Measurements from ENCODE around the gene ZNF436. TPM values are rescaled to one million over a fixed set of nuclear protein-coding genes. Genes with fewer than 3 reads are reported as not detected.

Gene ZNF436
- total RNA-seq, 1 donor from 2014 or later: 24.8 TPM

GRCh38 chr1:23352096-23352695, 17.4 kb downstream of the ZNF436 start:
- Mint-ChIP-seq H3K4me3 (no peak overlapping the region), H3K4me1 (ENCODE audit: unreplicated experiment) (peaks cover 7% of the 10 kb centered on the region), H3K36me3 (peaks cover 10% of the 10 kb centered on the region), H3K27ac (no peak overlapping the region), H3K27me3 (no peaks in the 10 kb centered on the region), H3K9me3 (peaks cover 14% of the 10 kb centered on the region)
- TF ChIP-seq, protein P1, sequence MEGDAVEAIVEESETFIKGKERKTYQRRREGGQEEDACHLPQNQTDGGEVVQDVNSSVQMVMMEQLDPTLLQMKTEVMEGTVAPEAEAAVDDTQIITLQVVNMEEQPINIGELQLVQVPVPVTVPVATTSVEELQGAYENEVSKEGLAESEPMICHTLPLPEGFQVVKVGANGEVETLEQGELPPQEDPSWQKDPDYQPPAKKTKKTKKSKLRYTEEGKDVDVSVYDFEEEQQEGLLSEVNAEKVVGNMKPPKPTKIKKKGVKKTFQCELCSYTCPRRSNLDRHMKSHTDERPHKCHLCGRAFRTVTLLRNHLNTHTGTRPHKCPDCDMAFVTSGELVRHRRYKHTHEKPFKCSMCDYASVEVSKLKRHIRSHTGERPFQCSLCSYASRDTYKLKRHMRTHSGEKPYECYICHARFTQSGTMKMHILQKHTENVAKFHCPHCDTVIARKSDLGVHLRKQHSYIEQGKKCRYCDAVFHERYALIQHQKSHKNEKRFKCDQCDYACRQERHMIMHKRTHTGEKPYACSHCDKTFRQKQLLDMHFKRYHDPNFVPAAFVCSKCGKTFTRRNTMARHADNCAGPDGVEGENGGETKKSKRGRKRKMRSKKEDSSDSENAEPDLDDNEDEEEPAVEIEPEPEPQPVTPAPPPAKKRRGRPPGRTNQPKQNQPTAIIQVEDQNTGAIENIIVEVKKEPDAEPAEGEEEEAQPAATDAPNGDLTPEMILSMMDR (conservative IDR thresholded peaks at IDR 0.05): no peak
- no peak for DNase-seq (ENCODE audit: extremely low spot score, unreplicated experiment)

GRCh38 chr1:23345920-23346319, 23.7 kb downstream of the ZNF436 start:
- Mint-ChIP-seq H3K36me3 (peaks cover 5% of the 10 kb centered on the region), H3K27ac (peak overlapping the region; percentile 51), H3K4me1 (ENCODE audit: unreplicated experiment) (peaks cover 26% of the 10 kb centered on the region), H3K4me3 (no peak overlapping the region), H3K9me3 (no peaks in the 10 kb centered on the region), H3K27me3 (no peaks in the 10 kb centered on the region)
- TF ChIP-seq, protein P1 (conservative IDR thresholded peaks at IDR 0.05): no peak
- no peak for DNase-seq (ENCODE audit: extremely low spot score, unreplicated experiment)

GRCh38 chr1:23344987-23345472, 24.6 kb downstream of the ZNF436 start:
- Mint-ChIP-seq H3K36me3 (peaks cover 5% of the 10 kb centered on the region), H3K4me1 (ENCODE audit: unreplicated experiment) (peaks cover 35% of the 10 kb centered on the region), H3K4me3 (peak overlapping the region; percentile 96), H3K9me3 (no peaks in the 10 kb centered on the region), H3K27ac (peak overlapping the region; percentile 99), H3K27me3 (no peaks in the 10 kb centered on the region)
- DNase-seq (ENCODE audit: extremely low spot score, unreplicated experiment): no peak
- TF ChIP-seq, protein P1 (conservative IDR thresholded peaks at IDR 0.05): no peak

GRCh38 chr1:23344111-23344986, 25.3 kb downstream of the ZNF436 start, which contains the start of gene HNRNPR:
Gene HNRNPR, minus strand, starts transcription at chr1:23344284. Its CDS starts 3,276 bp downstream, at chr1:23341008.
- peak; percentile 100 for DNase-seq (ENCODE audit: extremely low spot score, unreplicated experiment)
- Mint-ChIP-seq H3K27me3 (no peaks in the 10 kb centered on the region), H3K9me3 (no peaks in the 10 kb centered on the region), H3K4me1 (ENCODE audit: unreplicated experiment) (peaks cover 42% of the 10 kb centered on the region), H3K4me3 (peak within 1 kb of the TSS; percentile 96), H3K36me3 (peaks cover 9% of the 10 kb centered on the region), H3K27ac (peak within 1 kb of the TSS; percentile 99)
- TF ChIP-seq, protein P1 (conservative IDR thresholded peaks at IDR 0.05): no peak

DNA sequence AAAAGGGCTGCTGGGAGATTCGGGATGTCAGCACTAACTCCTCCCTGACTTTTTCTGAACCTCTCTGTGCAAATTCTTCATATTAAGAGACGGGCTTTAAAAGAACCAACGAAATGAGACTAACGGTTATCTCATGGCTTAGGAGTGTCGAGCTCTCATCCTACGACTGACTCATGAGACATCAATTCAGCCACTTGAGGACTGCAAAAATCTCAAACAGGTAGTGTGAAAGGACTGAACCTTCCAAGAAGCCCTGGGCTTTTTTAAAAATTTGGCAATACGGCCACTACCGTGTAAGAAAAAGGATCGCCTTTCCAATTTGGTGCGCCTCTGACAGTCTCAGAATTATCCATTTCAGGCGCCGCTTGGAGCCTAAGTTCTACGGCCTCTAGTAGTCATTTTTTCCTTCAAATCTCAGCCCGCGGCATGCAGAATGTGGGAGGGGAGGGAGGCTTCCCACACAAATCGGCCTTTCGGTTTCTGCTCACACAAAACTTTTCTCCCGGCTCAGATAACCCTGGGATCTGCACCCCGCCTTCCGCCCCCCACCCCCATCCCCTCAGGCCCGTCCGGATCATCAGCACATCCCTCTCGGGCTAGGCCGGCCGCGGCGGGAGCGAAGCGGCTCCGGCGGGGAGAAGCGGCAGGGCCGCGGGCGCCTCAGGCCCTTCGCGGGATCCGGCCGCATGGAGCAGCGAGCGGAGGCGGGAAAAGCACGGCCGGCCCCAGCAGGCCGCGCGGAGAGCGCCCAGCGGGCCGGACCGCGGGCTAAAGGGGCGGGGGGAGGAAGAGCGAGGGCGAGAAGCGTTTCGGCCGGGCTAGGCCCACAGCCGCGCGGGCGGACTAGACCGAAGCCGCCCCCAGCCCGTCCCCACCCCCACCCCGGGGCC, 26.2 kb downstream of the ZNF436 start:
- H3K36me3 Mint-ChIP-seq: peaks cover 14% of the 10 kb centered on the region
- DNase-seq (ENCODE audit: extremely low spot score, unreplicated experiment): no peak
- H3K27me3 Mint-ChIP-seq: no peaks in the 10 kb centered on the region
- H3K4me1 Mint-ChIP-seq (ENCODE audit: unreplicated experiment): peaks cover 47% of the 10 kb centered on the region
- TF ChIP-seq, protein P1 (conservative IDR thresholded peaks at IDR 0.05): no peak
- peak overlapping the region; percentile 87 for H3K4me3 Mint-ChIP-seq
- no peaks in the 10 kb centered on the region for H3K9me3 Mint-ChIP-seq
- H3K27ac Mint-ChIP-seq: peak overlapping the region; percentile 68
